HepG2 (cell line): ENCODE data around the gene DNAJC5. TPM values are rescaled to one million over a fixed set of nuclear protein-coding genes. Genes with fewer than 3 reads are reported as not detected.
A peak's percentile ranks its signal among the peaks of the same experiment; 100 is the strongest.

Experiments used
- CC2D1A ChIP-seq: sonication (generic); formaldehyde crosslinking; IDR thresholded peaks from 2 replicates; pipeline ENCODE4 v1.8.1; 2023; ENCODE audit warnings: mild to moderate bottlenecking, missing genetic modification reagents
- FOXC1 ChIP-seq: sonication (generic); formaldehyde crosslinking; IDR thresholded peaks from 2 replicates; pipeline ENCODE4 v1.8.0; 2022; ENCODE audit warnings: mild to moderate bottlenecking, missing genetic modification reagents, borderline replicate concordance
- GABPB1 ChIP-seq: IDR thresholded peaks from 2 replicates; pipeline ENCODE4 v1.6.1; 2016; ENCODE audit warnings: mild to moderate bottlenecking, missing genetic modification reagents, moderate library complexity, missing compliant biosample characterization
- GPN1 ChIP-seq: sonication (generic); formaldehyde crosslinking; IDR thresholded peaks from 2 replicates; pipeline ENCODE4 v1.5.1; 2020; ENCODE audit warnings: missing genetic modification reagents, borderline replicate concordance
- MNT ChIP-seq: fragments of 450-650 bp; IDR thresholded peaks from 2 replicates; pipeline ENCODE4 v1.6.1; 2016
- NBN ChIP-seq: fragments of 450-650 bp; conservative IDR thresholded peaks from 2 replicates; pipeline ENCODE4 v1.6.1; 2017
- NFYC ChIP-seq: IDR thresholded peaks from 2 replicates; pipeline ENCODE4 v1.6.1; 2016; ENCODE audit warnings: missing genetic modification reagents, missing compliant biosample characterization
- PHF8 ChIP-seq: sonication (generic); formaldehyde crosslinking; IDR thresholded peaks from 2 replicates; pipeline ENCODE4 v1.5.0; 2020; ENCODE audit warnings: missing genetic modification reagents
- POGK ChIP-seq: sonication (generic); formaldehyde crosslinking; conservative IDR thresholded peaks from 2 replicates; pipeline ENCODE4 v1.8.0; 2022; ENCODE audit warnings: mild to moderate bottlenecking, moderate library complexity, missing genetic modification reagents
- RFX3 ChIP-seq: IDR thresholded peaks from 2 replicates; pipeline ENCODE4 v1.6.1; 2016; ENCODE audit warnings: missing biosample characterization, missing genetic modification reagents
- TCF7 ChIP-seq: sonication (generic); IDR thresholded peaks from 2 replicates; pipeline ENCODE4 v1.6.1; 2016; ENCODE audit warnings: antibody characterized with exemption, low read depth
- THAP8 ChIP-seq: sonication (generic); formaldehyde crosslinking; IDR thresholded peaks from 2 replicates; pipeline ENCODE4 v1.5.1; 2020; ENCODE audit warnings: missing genetic modification reagents, mild to moderate bottlenecking, borderline replicate concordance
- ZBTB25 ChIP-seq: IDR thresholded peaks from 2 replicates; pipeline ENCODE4 v1.6.1; 2018; ENCODE audit warnings: missing genetic modification reagents
- ZBTB33 ChIP-seq: sonication (generic); formaldehyde crosslinking; IDR thresholded peaks from 2 replicates; pipeline ENCODE4 v1.4.0; 2020; ENCODE audit warnings: missing genetic modification reagents
- ZNF503 ChIP-seq: sonication (generic); formaldehyde crosslinking; IDR thresholded peaks from 2 replicates; pipeline ENCODE4 v1.4.0; 2020; ENCODE audit warnings: missing genetic modification reagents
- ZNF510 ChIP-seq: sonication (generic); formaldehyde crosslinking; IDR thresholded peaks from 2 replicates; pipeline ENCODE4 v1.4.0; 2020; ENCODE audit warnings: low read depth, mild to moderate bottlenecking, missing genetic modification reagents
- ZNF547 ChIP-seq: sonication (generic); formaldehyde crosslinking; IDR thresholded peaks from 2 replicates; pipeline ENCODE4 v1.5.1; 2020; ENCODE audit warnings: mild to moderate bottlenecking, missing genetic modification reagents
- ZNF619 ChIP-seq: sonication (generic); formaldehyde crosslinking; IDR thresholded peaks from 2 replicates; pipeline ENCODE4 v1.4.0; 2020; ENCODE audit warnings: mild to moderate bottlenecking, missing genetic modification reagents
- ZNF768 ChIP-seq: sonication (generic); formaldehyde crosslinking; IDR thresholded peaks from 2 replicates; pipeline ENCODE4 v1.4.0; 2020; ENCODE audit warnings: missing genetic modification reagents
- ZSCAN9 ChIP-seq: IDR thresholded peaks from 2 replicates; pipeline ENCODE4 v1.6.1; 2016; ENCODE audit warnings: borderline replicate concordance
- polyA plus RNA-seq, 8 experiments: library from polyadenylated mRNA; depleted of rRNA in 3 of 8; stranded (reverse) in 7 of 8; unstranded in 1 of 8; fragments of >200 nt; fragmentation: Illumina TruSeq in 4 of 8; extraction: Trizol in 4 of 8; gene quantifications; 2 replicates each; pipeline versions ENCODE4 v1.2.1 to v1.2.3, GENCODE V29; 2011 to 2016; ENCODE audit warnings: low read depth in 4 of 8, missing spikeins in 1 of 8, mixed read lengths in 1 of 8; ENCODE audit not compliant: insufficient read depth in 1 of 8
- total RNA-seq, 5 experiments: library from RNA; depleted of rRNA; stranded (reverse); fragments of >200 nt; fragmentation: Illumina TruSeq; extraction: Trizol; gene quantifications; 2 replicates each; pipeline ENCODE4 v1.2.3, GENCODE V29; 2016; ENCODE audit warnings: low read depth in 1 of 5

DNAJC5 gene
- total and polyA plus RNA-seq, 2 of the 13 experiments (the other 11 are each of a cell fraction or from before 2014, with no cell fraction given) = 42.8 to 64.5 TPM

- TF ChIP-seq MNT (peak; percentile 90), GPN1 (CRISPR knock-in tag) (peak; percentile 77; the same call in 1 of the 2 replicates), THAP8 (CRISPR knock-in tag) (no peak), ZNF768 (CRISPR knock-in tag) (peak; percentile 58; the same call in 1 of the 2 replicates), PHF8 (CRISPR knock-in tag) (0 out of 2 replicates have a peak, but pooled peaks have one; percentile 19), NBN (no peak), ZNF510 (CRISPR knock-in tag) (0 out of 2 replicates have a peak, but pooled peaks have one; percentile 76), ZNF547 (CRISPR knock-in tag) (peak; percentile 67; the same call in 1 of the 2 replicates), RFX3 (no peak), ZSCAN9 (CRISPR knock-in tag) (peak; percentile 76; the same call in 1 of the 2 replicates), NFYC (CRISPR knock-in tag) (peak; percentile 47; the same call in 1 of the 2 replicates), ZNF619 (CRISPR knock-in tag) (no peak; the same call in 1 of the 2 replicates), ZBTB25 (CRISPR knock-in tag) (0 out of 2 replicates have a peak, but pooled peaks have one; percentile 44), ZBTB33 (peak; percentile 82), POGK (CRISPR knock-in tag) (peak; percentile 76; the same call in 1 of the 2 replicates), GABPB1 (CRISPR knock-in tag) (peak; percentile 77), FOXC1 (CRISPR knock-in tag) (peak; percentile 75), ZNF503 (no peak), TCF7 (no peak), CC2D1A (no peak)
Observed at GRCh38 chr20:63977739-63978276, 82.9 kb downstream of the DNAJC5 start (continued).
